Measurements from ENCODE around the gene TSFM.
"Not testable (repeated sequence)": the region's sequence is repeated elsewhere in the genome, so short reads cannot be mapped to it uniquely, and the experiment has no call there.

TSFM gene

GRCh38 chr12:57765003-57765697 lies 17.4 kb upstream of the TSFM start:
- no peak for DNase-seq

GRCh38 chr12:57765698-57766463 lies 16.7 kb upstream of the TSFM start:
- DNase-seq: no peak

GRCh38 chr12:57766464-57767304 lies 15.9 kb upstream of the TSFM start, which contains the start of gene CYP27B1:
CYP27B1 (minus strand) TSS chr12:57767078; CDS start chr12:57767041, 37 bp downstream.
- no peak for DNase-seq

GRCh38 chr12:57767305-57767698 lies 15.3 kb upstream of the TSFM start:
- no peak for DNase-seq

GRCh38 chr12:57767876-57768275 lies 14.7 kb upstream of the TSFM start:
- no peak for DNase-seq

GRCh38 chr12:57769594-57769993 lies 13.0 kb upstream of the TSFM start:
- no peak for DNase-seq

GRCh38 chr12:57770734-57771133 lies 11.9 kb upstream of the TSFM start:
- DNase-seq: no peak

- peak; percentile 80 for DNase-seq
Measured at GRCh38 chr12:57771236-57771872, 11.2 kb upstream of the TSFM start.

GRCh38 chr12:57771873-57772428 lies 10.6 kb upstream of the TSFM start, which contains the start of gene METTL1:
METTL1 (minus strand) TSS chr12:57772105; CDS start chr12:57772083, 22 bp downstream.
- DNase-seq: peak; percentile 88

- DNase-seq: peak; percentile 37
Measured at GRCh38 chr12:57772429-57773322, 9.9 kb upstream of the TSFM start, which contains the start of gene EEF1AKMT3. EEF1AKMT3 (plus strand) TSS chr12:57772614; CDS start chr12:57772725, 111 bp downstream.

GRCh38 chr12:57774634-57775033 lies 8.0 kb upstream of the TSFM start:
- DNase-seq: not testable (repeated sequence)

- no peak for DNase-seq
Measured at GRCh38 chr12:57775044-57775443, 7.5 kb upstream of the TSFM start.

- DNase-seq: no peak
Measured at GRCh38 chr12:57775563-57776246, 6.9 kb upstream of the TSFM start.

- DNase-seq: no peak
Measured at GRCh38 chr12:57776247-57776587, 6.4 kb upstream of the TSFM start.

GRCh38 chr12:57777367-57777766 lies 5.2 kb upstream of the TSFM start:
- no peak for DNase-seq

- DNase-seq: no peak
Measured at GRCh38 chr12:57777911-57778310, 4.7 kb upstream of the TSFM start.

GRCh38 chr12:57779736-57780135 lies 2.9 kb upstream of the TSFM start:
- DNase-seq: no peak

- DNase-seq: no peak
Measured at GRCh38 chr12:57780284-57780897, 2.2 kb upstream of the TSFM start.

GRCh38 chr12:57781244-57781643 lies 1.3 kb upstream of the TSFM start:
- DNase-seq: no peak

GRCh38 chr12:57781801-57782200 lies 786 bp upstream of the TSFM start:
- DNase-seq: no peak
